Nucleus accumbens (tissue), 56 donors: ENCODE results near the gene ADSS1.
A peak's percentile ranks its signal among the peaks of the same experiment; 100 is the strongest.
"Not testable (repeated sequence)": the region's sequence is repeated elsewhere in the genome, so short reads cannot be mapped to it uniquely, and the experiment has no call there.

Experiments used
- DNase-seq, 56 donors: peaks; one replicate each; lab custom pipeline; 2025; lab: John Stamatoyannopoulos, UW

The ADSS1 gene

GRCh38 chr14:104729176-104729834, 5.3 kb downstream of the ADSS1 start:
- not testable (repeated sequence) for DNase-seq

- DNase-seq = no peak
Measured at GRCh38 chr14:104729835-104730181, 5.8 kb downstream of the ADSS1 start.

- no peak for DNase-seq
Measured at GRCh38 chr14:104730487-104730886, 6.5 kb downstream of the ADSS1 start.

GRCh38 chr14:104731320-104732294, 7.6 kb downstream of the ADSS1 start:
- DNase-seq = no peak

GRCh38 chr14:104732355-104732804, 8.4 kb downstream of the ADSS1 start:
- DNase-seq = peak in 9 of 56 donors; percentile 18 to 57 (median 32)

GRCh38 chr14:104732931-104733681, 9.1 kb downstream of the ADSS1 start:
- no peak for DNase-seq

GRCh38 chr14:104734051-104734587, 10.1 kb downstream of the ADSS1 start:
- DNase-seq = no peak

GRCh38 chr14:104734601-104734990, 10.6 kb downstream of the ADSS1 start:
- no peak for DNase-seq

- no peak for DNase-seq
Measured at GRCh38 chr14:104734991-104735779, 11.2 kb downstream of the ADSS1 start.

GRCh38 chr14:104735830-104736642, 12.0 kb downstream of the ADSS1 start:
- peak in 53 of 56 donors; percentile 15 to 86 (median 54) for DNase-seq

GRCh38 chr14:104738375-104739019, 14.5 kb downstream of the ADSS1 start:
- DNase-seq = no peak

- DNase-seq = no peak
Measured at GRCh38 chr14:104739026-104739425, 15.0 kb downstream of the ADSS1 start.

GRCh38 chr14:104739546-104740516, 15.8 kb downstream of the ADSS1 start:
- DNase-seq = no peak

- no peak for DNase-seq
Measured at GRCh38 chr14:104741108-104741802, 17.2 kb downstream of the ADSS1 start.

- no peak for DNase-seq
Measured at GRCh38 chr14:104741803-104742251, 17.8 kb downstream of the ADSS1 start.
